ENCODE measurements around the gene PLEKHA7.
"Not testable (repeated sequence)": the region's sequence is repeated elsewhere in the genome, so short reads cannot be mapped to it uniquely, and the experiment has no call there.

The PLEKHA7 gene

DNA sequence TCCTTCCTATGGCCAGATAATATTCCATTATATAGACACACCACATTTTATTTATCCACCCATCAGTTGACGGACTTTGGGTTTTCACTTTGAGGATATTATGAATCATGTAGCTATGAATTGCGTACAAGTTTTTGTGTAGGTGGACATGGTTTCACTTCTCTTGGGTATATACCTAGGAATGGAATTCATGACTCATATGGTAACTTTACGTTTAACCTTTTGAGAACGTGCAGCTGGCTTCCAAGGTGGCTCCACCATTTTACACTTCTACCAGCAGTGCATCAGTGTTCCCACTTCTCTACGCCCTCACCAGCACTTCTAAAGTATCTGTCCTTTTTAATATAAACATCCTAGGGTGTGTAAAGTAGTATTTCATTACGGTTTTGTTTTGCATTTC is 112.0 kb downstream of the PLEKHA7 start:
- ATAC-seq = peak; percentile 92
- Mint-ChIP-seq H3K36me3 (peaks cover 12% of the 10 kb centered on the region), H3K4me1 (peaks cover 65% of the 10 kb centered on the region), H3K27ac (peak overlapping the region; percentile 97), H3K4me3 (peak overlapping the region; percentile 58), H3K9me3 (peaks cover 2% of the 10 kb centered on the region), H3K27me3 (no peaks in the 10 kb centered on the region)

DNA sequence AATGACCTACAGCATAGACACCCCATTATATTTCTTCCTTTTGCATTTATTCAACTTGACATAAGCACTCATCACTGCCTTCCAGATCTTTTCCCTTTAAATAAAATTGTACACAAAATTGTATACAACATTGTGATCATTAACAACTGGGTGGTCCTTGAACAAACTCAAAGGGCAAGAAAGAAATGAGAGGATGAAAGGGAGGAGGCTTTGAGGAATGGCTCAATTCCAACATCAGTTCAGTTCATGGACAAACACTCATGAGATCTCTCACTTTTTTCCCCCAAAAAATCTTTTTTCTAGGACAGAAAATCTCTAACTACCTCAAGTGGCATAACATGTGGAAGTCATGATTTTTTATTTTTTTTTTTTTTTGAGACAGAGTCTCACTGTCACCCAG is 113.7 kb downstream of the PLEKHA7 start:
- Mint-ChIP-seq H3K27me3 (no peaks in the 10 kb centered on the region), H3K27ac (peak overlapping the region; percentile 97), H3K4me3 (no peak overlapping the region), H3K36me3 (peaks cover 12% of the 10 kb centered on the region), H3K9me3 (peaks cover 2% of the 10 kb centered on the region), H3K4me1 (peaks cover 76% of the 10 kb centered on the region)
- ATAC-seq = no peak

DNA sequence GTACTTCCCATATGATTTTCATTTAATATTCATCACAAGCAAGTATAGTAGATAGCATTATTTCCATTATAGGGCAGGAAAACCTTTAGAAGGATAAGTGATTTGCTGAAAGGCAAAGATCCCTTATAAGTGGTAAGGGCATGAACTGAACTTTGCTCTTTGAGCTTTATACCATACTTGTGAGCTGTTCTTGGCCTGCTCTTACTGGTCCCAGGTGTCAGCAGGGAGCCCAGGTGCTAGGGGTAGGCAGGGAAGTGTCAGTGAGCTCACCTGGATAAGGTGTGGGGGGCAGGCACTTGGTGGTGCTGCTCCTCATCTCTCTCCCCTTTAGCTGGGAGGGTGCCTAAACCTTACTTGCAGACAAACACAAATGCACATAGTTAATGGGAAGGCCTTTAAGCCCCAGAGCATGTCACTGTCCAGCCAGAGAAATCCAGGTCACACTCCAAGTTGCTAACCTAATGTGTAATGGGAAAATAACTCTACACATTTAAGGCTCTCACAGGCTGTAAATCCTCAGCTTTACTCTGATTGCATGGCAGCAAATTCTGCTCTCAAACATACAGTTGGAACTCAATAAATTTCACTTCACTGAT is 114.4 kb downstream of the PLEKHA7 start:
- ATAC-seq = no peak
- Mint-ChIP-seq H3K4me1 (peaks cover 83% of the 10 kb centered on the region), H3K27ac (peak overlapping the region; percentile 97), H3K36me3 (peaks cover 12% of the 10 kb centered on the region), H3K27me3 (no peaks in the 10 kb centered on the region), H3K9me3 (peaks cover 2% of the 10 kb centered on the region), H3K4me3 (no peak overlapping the region)

DNA sequence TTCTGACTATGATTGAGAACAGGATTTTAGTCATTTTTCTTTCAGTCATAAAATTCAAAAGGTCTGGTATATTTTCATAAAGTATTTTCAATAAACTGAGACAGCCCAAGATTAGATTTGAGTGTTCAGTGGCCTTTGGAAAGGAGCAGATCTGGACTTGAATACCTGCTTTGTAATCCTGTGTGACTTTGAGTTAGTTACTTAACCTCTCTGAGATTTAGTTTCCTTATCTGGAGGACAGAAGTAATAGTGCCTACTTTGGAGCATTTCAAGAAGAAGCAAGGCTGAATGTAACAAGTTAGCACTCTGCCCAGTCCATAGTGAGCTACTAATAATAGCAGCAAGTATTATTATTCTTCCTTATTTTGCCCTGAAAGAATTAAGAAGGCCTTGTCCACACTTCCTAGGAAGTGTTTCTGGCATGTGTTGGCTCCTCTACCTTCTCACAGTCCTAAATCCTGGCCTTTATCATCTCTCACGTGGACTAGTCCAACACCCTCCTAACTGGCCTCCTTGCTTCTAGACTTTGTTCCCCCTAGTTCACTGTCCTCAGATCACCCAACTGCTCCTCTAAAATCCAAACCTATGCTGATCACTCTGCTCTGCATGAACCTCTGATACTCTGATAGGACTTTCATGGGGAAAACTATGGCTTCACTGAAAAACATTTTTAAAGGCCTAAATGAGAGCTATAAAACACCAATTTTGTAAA is 115.8 kb downstream of the PLEKHA7 start:
- Mint-ChIP-seq H3K36me3 (peaks cover 12% of the 10 kb centered on the region), H3K4me3 (no peak overlapping the region), H3K27me3 (no peaks in the 10 kb centered on the region), H3K9me3 (peaks cover 2% of the 10 kb centered on the region), H3K27ac (peak overlapping the region; percentile 62), H3K4me1 (peaks cover 82% of the 10 kb centered on the region)
- no peak for ATAC-seq

DNA sequence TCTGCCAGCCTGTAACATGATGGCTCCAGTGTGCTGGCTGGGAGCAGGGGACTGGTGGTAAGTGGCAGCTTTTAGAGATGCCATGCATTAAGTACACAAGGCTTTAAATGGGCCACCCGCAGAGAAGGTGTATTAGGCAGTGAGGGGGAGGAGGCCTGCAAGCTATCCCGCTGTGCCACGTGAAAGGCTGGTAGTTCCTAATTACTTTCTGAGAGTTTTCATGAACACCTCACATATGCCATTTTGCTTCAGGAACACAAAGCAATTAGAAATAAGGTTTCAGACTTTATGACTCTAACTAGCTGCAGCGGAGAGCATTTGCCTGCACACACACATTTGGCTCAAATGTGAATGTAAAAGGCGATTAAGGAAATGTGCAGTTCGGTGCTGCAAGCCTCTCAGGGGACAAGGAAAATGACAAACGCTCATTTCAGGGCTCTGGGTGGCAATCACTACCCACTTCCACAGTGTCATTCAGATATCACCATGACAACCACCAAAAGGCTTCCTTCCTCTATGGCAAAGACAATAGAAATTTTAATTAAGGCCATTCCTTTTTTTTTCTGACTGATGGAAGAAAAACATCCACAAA is 116.6 kb downstream of the PLEKHA7 start:
- H3K9me3 Mint-ChIP-seq = peaks cover 2% of the 10 kb centered on the region
- peak overlapping the region; percentile 62 for H3K27ac Mint-ChIP-seq
- peaks cover 73% of the 10 kb centered on the region for H3K4me1 Mint-ChIP-seq

DNA sequence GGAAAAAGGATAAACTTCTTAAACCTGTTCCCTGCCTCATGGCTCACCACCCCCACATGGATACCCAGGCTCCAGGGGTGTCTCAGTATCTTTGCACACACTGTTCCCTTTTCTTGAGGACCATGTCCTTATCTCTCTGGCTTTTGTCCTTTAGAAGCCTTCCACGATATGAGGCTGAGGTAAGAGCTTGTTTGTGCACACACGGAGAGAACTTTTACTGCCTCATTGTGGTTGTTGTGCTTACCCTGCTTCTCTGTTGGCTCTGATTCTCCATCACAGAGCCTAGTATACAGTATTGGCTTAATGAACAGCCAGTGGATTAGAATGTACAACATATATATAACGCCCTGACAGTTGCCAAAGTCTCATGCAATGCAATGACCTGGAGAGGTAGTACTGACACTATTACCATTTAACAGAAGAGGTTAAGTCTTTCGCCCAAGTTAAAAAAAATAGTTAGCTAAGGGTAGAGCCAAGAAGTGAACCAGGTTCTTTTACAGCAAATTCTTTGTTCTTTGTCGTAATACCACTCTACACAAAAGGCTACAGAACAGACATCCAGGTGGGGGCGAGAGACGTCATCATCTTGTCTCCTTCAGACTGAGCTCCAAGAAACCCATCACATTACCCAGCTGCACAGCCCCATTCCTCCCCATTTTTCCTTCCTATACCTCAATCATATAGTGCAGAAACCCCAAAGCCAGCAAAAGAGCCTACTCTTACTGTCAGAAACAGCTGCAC is 117.3 kb downstream of the PLEKHA7 start:
- Mint-ChIP-seq H3K4me3 (no peak overlapping the region), H3K36me3 (peaks cover 13% of the 10 kb centered on the region), H3K27ac (peak overlapping the region; percentile 62), H3K9me3 (peaks cover 1% of the 10 kb centered on the region), H3K4me1 (peaks cover 66% of the 10 kb centered on the region), H3K27me3 (no peaks in the 10 kb centered on the region)
- no peak for ATAC-seq

More for the DNA sequence above, 116.6 kb downstream of the PLEKHA7 start:
- no peaks in the 10 kb centered on the region for H3K27me3 Mint-ChIP-seq
- H3K4me3 Mint-ChIP-seq = no peak overlapping the region
- H3K36me3 Mint-ChIP-seq = peaks cover 12% of the 10 kb centered on the region
- no peak for ATAC-seq

DNA sequence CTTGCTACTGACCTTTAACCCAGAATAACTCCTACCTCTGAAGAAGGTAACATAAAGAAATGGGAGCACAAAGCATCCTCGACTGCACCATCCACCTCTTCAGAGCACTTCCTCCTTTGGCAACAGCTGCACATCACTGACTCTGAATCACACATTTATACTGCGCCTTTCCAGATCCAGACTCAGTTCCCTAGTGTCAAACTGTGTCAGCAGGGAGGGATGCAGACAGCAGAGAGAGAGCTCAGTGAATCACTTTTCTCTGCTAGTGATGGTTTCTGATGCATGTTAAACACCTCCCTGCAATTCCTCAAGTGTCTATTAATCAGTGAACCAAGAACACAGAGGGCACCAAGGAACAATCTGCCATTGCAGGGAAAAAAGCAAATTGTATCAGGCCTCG is 118.9 kb downstream of the PLEKHA7 start:
- no peak overlapping the region for H3K4me3 Mint-ChIP-seq
- H3K27ac Mint-ChIP-seq = no peak overlapping the region
- ATAC-seq = no peak
- no peaks in the 10 kb centered on the region for H3K9me3 Mint-ChIP-seq
- peaks cover 15% of the 10 kb centered on the region for H3K36me3 Mint-ChIP-seq
- no peaks in the 10 kb centered on the region for H3K27me3 Mint-ChIP-seq
- peaks cover 54% of the 10 kb centered on the region for H3K4me1 Mint-ChIP-seq

- peaks cover 3% of the 10 kb centered on the region for H3K9me3 Mint-ChIP-seq
Measured at GRCh38 chr11:16893456-16894066, 120.7 kb downstream of the PLEKHA7 start.

DNA sequence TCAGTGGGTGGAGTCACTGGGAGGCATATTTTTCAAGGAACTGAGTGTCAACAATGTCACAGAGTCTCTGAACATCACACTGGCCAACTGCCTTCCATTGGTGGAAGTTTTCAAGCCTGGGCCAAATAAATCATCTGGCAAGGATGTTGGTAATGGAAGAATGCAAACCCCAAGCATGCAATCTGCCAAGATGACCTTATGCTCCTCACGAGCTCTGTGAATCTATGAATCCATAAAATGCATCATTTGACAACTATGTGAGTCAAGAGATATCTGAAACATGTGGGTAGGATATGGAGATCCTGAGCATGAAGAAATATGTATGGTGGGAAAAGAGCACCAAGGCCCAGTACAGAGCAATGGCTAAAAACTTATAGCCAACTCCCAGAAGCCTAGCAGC is 122.2 kb downstream of the PLEKHA7 start:
- H3K36me3 Mint-ChIP-seq = peaks cover 30% of the 10 kb centered on the region
- H3K9me3 Mint-ChIP-seq = peaks cover 3% of the 10 kb centered on the region
- H3K4me1 Mint-ChIP-seq = peaks cover 33% of the 10 kb centered on the region
- no peak for ATAC-seq
- no peak overlapping the region for H3K4me3 Mint-ChIP-seq
- H3K27me3 Mint-ChIP-seq = no peaks in the 10 kb centered on the region
- no peak overlapping the region for H3K27ac Mint-ChIP-seq

More at GRCh38 chr11:16893456-16894066, 120.7 kb downstream of the PLEKHA7 start:
- ATAC-seq = no peak
- Mint-ChIP-seq H3K4me1 (peaks cover 49% of the 10 kb centered on the region), H3K36me3 (peaks cover 26% of the 10 kb centered on the region), H3K27ac (no peak overlapping the region), H3K27me3 (no peaks in the 10 kb centered on the region), H3K4me3 (no peak overlapping the region)

- Mint-ChIP-seq H3K4me1 (peaks cover 25% of the 10 kb centered on the region), H3K4me3 (no peak overlapping the region), H3K27ac (no peak overlapping the region), H3K36me3 (peaks cover 30% of the 10 kb centered on the region), H3K9me3 (peaks cover 3% of the 10 kb centered on the region), H3K27me3 (no peaks in the 10 kb centered on the region)
- ATAC-seq = no peak
Measured at GRCh38 chr11:16891165-16891564, 123.0 kb downstream of the PLEKHA7 start.

GRCh38 chr11:16890442-16890841 is 123.8 kb downstream of the PLEKHA7 start:
- Mint-ChIP-seq H3K27ac (no peak overlapping the region), H3K4me3 (no peak overlapping the region), H3K27me3 (no peaks in the 10 kb centered on the region), H3K4me1 (peaks cover 19% of the 10 kb centered on the region), H3K9me3 (peaks cover 3% of the 10 kb centered on the region), H3K36me3 (peaks cover 30% of the 10 kb centered on the region)
- ATAC-seq = no peak

- H3K9me3 Mint-ChIP-seq = peaks cover 3% of the 10 kb centered on the region
- H3K4me1 Mint-ChIP-seq = peaks cover 14% of the 10 kb centered on the region
- peaks cover 30% of the 10 kb centered on the region for H3K36me3 Mint-ChIP-seq
- peak overlapping the region; percentile 3 for H3K27ac Mint-ChIP-seq
- ATAC-seq = no peak
- no peak overlapping the region for H3K4me3 Mint-ChIP-seq
- no peaks in the 10 kb centered on the region for H3K27me3 Mint-ChIP-seq
Measured at GRCh38 chr11:16889905-16890304, 124.3 kb downstream of the PLEKHA7 start.

DNA sequence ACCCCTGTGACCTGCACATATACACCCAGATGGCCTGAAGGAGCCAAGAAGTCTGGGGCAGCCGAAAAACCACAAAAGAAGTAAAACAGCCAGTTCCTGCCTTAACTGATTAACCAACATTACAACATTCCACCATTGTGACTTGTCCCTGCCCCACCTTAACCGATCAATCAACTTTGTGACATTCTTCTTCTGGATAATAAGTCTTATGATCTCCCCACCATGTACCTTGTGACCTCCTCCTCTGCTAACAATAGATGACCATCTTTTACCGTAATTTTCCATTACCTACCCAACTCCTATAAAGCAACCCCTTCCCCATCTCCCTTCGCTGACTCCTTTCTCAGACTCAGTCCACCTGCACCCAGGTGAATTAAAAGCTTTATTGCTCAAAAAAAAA is 125.2 kb downstream of the PLEKHA7 start:
- not testable (repeated sequence) for H3K27ac Mint-ChIP-seq, H3K4me1 Mint-ChIP-seq, H3K9me3 Mint-ChIP-seq, H3K27me3 Mint-ChIP-seq, H3K4me3 Mint-ChIP-seq, ATAC-seq
- H3K36me3 Mint-ChIP-seq = peaks cover 30% of the 10 kb centered on the region

DNA sequence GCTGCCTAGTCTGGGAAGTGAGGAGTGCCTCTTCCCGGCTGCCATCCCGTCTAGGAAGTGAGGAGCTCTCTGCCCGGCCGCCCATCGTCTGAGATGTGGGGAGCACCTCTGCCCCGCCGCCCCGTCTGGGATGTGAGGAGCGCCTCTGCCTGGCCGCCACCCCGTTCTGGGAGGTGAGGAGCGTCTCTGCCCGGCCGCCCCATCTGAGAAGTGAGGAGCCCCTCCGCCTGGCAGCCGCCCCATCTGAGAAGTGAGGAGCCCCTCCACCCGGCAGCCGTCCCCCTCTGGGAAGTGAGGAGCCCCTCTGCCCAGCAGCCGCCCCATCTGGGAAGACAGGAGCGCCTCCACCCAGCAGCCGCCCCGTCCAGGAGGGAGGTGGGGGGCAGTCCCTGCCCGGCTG is 126.3 kb downstream of the PLEKHA7 start:
- H3K27me3 Mint-ChIP-seq, ATAC-seq, H3K27ac Mint-ChIP-seq, H3K9me3 Mint-ChIP-seq, H3K4me3 Mint-ChIP-seq, H3K4me1 Mint-ChIP-seq: not testable (repeated sequence)
- peaks cover 30% of the 10 kb centered on the region for H3K36me3 Mint-ChIP-seq

DNA sequence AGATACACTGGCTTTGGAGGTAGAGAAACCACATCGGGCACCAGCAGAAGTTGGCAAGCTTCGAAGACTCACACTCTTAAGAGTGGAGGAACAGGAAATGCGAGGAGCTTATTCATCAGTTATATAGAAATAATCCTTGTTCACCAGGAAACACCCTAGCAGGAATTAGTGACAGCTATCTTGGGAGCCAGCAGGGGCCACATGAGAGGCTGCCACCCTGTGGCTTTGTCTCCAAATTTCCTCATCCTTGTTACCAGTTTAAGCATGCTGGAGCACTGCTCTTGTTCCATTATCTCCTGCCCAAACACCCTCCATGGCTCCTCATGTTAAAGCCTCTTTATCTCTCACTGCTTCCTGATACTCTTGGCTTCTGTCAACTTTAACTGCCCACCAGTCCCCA is 131.0 kb downstream of the PLEKHA7 start:
- Mint-ChIP-seq H3K4me3 (no peak overlapping the region), H3K9me3 (no peaks in the 10 kb centered on the region)
- ATAC-seq = no peak

More for the DNA sequence above, 131.0 kb downstream of the PLEKHA7 start:
- H3K4me1 Mint-ChIP-seq = no peaks in the 10 kb centered on the region
- no peaks in the 10 kb centered on the region for H3K27me3 Mint-ChIP-seq
- peaks cover 11% of the 10 kb centered on the region for H3K36me3 Mint-ChIP-seq
- no peak overlapping the region for H3K27ac Mint-ChIP-seq
